NCI-H524 treated with DMSO at 0.1 percent for 48 hours (cell line): ENCODE data around the gene CTTNBP2NL.
"Not testable (repeated sequence)": the region's sequence is repeated elsewhere in the genome, so short reads cannot be mapped to it uniquely, and the experiment has no call there.

Experiments used
- DNase-seq: peaks from one replicate; lab custom pipeline; 2025; lab: John Stamatoyannopoulos, UW

Gene CTTNBP2NL

DNA sequence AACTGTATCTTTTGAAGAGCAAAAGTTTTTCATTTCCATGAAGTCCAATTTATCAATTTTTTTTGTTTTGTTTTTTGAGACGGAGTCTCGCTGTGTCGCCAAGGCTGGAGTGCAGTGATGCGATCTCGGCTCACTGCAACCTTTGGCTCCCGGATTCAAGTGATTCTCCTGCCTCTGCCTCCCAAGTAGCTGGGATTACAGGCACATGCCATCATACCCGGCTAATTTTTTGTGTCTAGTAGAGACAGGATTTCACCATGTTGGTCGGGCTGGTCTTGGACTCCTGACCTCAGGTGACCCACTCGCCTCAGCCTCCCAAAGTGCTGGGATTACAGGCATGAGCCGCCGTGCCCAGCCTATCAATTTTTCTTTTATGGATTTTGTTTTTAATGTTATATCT is 27.7 kb downstream of the CTTNBP2NL start:
- DNase-seq, result not testable (repeated sequence)

DNA sequence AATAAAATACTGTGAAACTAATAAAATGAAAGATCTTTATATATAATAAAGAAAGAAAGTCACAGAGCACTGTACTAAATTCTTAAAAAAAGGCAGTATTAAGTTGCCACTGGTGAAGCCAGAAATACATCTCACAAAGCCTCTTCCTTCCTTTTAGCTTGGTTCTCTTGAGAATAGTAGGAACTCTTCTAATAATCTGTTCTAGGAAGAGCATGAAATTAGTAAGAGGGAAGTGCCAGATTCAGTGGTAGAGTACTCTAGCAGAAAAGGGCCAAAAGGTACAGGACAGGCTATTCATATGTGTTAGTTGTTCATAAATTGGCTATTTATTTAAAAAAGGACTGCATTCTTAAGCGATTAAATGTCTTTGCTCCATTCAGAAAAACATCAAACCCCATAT is 33.7 kb downstream of the CTTNBP2NL start:
- no peak for DNase-seq

DNA sequence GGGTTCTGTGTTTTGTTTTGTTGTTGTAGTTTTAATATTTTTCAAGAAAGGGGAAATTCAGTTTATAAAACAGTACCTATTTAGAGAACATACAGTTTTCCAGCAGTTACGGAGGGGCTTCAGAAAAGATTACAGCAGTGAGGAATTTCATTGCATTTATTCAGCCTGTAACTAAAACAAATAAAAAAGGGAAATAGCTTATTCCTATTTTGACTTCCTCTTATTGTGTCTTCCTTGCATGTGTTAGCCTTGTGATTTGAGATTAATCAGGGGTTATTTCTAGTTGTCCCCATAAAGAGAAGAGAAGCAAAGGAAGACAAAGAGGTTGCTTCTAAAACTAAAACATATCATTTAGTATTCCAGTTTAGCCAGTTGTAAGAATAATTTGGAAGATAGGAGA is 35.0 kb downstream of the CTTNBP2NL start:
- DNase-seq, result no peak

DNA sequence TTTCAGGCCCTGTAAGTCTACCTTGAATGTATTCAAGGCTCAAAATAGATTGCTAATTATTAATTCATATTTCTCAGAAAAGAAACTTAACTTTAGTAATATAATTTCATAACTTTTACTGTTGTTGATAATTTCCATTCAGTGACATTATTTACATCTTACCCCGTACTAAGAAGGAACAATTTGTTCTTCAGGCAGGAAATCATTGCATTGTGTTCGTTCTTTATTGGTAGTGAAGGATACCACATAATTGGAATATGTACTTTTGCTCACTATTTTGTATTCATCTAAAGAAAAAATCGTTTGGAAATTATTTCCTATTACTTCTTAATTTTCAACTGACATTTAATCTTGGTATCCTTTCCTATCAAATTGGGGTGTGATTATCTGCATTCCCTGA is 39.4 kb downstream of the CTTNBP2NL start:
- DNase-seq, result no peak

DNA sequence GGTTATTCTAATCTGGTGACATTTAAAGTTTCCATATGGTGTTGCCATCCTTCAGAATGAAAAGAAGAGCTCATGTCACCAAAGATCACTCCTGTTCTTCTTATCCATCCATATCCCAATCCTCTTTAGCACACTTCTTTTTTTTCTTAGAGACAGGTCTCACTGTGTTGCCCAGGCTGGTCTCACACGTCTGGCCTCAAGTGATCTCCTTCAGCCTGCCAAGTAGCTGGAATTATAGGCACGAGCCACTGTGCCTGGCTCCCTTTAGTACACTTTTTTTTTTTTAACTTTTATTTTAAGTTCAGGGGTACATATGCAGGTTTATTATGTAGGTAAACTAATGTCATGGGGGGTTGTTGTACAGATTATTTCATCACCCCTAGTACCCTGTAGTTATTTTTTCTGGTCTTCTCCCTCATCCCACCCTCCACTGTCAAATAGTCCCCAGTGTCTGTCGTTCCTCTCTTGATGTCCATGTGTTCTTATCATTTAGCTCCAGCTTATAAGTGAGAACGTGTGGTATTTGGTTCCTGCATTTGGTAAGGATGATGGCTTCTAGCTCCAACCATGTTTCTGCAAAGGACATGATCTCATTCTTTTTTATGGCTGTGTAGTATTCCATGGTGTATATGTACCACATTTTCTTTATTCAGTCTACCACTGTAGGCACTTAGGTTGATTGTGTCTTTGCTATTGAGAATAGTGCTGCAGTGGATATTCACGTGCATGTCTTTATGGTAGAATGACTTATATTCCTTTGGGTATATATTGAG is 40.6 kb downstream of the CTTNBP2NL start:
- DNase-seq, result no peak

DNA sequence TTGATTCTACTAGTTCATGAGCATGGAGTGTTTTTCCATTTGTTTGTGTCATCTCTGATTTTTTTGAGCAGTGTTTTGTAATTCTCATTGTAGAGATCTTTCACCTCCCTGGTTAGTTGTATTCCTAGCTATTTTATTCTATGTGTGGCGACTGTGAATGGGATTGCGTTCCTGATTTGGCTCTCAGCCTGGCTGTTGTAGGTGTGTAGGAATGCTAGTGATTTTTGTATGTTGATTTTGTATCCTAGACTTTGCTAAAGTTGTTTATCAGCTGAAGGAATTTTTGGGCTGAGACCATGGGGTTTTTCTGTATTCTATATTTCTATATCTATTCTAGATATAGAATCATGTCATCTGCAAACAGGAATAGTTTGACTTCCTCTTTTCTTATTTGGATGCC is 42.1 kb downstream of the CTTNBP2NL start:
- DNase-seq, result not testable (repeated sequence)

DNA sequence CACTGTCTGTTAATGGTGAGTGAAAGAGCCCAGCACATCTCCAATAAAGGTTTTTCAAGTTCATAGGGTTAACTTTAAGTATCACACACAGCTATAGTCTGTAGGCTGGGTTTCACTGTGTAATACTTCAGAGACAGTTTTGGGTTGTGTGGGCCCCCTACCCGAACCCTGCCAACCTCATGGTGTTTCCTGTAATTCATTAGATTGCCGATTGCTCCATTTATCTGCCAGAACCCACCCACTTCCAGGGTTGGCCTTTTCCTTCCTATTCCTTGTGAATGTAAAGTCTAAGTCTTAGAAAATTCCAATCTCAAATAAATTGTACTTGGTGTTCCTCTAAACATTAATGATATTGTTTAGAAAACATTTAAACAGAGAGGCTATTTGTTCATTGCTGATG is 43.6 kb downstream of the CTTNBP2NL start:
- no peak for DNase-seq

DNA sequence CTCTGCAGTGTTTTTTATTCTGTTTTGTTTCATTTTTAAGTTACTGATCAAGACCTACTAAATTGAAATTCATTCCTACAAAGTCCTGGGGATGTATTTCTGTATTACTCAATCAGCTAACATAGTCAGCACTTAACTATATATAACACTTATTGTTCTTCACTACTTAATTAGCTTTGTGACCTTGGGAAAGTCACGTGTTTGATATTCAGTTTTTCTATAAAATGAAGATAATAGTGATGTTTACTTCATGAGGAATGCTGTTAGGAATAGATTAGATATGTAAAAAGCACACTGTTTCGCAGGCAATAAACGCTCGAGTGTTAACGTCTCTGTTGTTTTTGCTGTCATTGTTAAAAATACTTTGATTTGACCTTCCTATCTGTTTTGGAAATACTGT is 44.6 kb downstream of the CTTNBP2NL start:
- DNase-seq, result no peak

DNA sequence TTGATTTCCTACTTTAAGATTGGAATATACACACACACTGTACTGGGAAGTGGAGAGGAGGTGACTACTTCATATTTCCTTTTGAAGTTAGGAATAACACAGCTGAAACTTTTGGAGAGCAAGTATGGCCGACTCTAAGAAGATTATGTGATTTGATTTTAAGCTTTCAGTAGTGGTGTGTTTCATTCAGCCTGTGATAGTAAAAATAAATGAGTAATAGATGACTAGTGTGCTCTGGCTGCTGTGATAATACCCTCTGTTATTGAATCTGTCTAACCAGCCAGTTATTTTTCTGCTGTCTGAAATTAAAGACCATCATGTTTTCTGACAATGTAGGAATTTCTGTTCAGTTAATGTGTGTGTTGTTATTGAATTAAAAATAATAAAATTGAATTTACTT is 48.3 kb downstream of the CTTNBP2NL start:
- DNase-seq, result no peak

DNA sequence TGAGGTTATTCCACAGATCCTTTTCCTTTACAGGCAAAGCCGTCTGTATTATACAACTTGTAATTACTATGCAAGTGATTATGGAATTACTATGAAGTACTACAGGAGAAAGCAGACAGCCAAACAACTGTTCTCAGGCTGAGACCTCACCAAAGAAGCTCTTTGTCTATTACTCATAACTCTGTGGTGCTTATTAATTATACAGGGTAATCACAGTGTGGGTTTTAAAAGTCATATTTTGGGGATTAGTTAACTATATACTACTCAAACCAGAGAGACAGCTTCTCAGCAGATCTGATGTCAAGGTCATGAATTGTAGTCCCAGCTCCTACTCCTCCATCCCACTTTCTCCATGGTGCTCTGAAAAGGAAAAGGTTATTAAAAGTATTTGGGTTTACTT is 49.6 kb downstream of the CTTNBP2NL start:
- no peak for DNase-seq

DNA sequence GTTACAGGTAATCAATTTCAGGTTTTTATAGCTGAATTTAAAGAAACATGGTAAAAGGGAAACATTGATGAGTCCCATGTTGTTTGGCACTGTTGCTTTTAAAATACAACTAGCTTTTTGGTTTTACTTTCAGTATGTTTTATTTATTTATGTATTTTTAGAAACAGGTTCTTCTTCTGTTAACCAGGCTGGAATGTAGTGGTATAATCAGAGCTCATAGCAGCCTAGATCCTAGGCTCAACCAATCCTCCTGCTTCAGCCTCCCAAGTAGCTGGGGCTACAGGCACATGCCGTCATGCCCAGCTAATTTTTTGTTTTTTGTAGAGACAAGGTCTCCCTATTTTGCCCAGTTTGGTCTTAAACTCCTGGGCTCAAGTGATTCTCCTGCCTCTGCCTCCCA is 50.4 kb downstream of the CTTNBP2NL start:
- no peak for DNase-seq

DNA sequence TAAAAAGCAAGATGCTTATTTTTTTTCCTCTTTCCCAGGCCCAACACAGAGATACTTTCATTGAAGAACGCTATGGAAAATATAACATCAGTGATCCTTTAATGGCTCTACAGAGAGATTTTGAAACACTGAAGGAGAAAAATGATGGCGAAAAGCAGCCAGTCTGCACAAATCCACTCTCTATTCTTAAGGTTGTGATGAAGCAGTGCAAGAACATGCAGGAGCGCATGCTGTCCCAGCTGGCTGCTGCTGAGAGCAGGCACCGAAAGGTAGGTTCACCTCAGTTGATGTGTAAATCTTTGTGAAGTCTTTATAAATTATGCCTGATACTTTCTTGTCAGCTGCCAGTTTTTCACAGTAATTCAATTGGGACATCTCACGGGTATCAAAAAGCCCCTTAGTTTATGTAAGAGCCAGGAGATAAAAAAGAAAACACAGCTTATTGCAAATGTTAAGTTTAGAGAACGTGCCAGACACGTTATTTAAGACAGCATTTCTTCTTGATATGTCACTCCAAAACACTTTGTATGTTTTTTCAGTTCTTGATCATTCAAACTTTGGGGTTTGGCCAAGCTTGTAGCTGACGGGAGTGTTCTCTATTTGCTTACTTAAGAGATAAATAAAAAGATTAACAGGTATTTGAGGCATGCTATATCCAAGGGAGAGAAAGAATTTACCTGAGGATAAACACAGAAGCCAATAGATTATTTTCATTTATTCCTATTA is 53.1 kb downstream of the CTTNBP2NL start:
- DNase-seq, result no peak

DNA sequence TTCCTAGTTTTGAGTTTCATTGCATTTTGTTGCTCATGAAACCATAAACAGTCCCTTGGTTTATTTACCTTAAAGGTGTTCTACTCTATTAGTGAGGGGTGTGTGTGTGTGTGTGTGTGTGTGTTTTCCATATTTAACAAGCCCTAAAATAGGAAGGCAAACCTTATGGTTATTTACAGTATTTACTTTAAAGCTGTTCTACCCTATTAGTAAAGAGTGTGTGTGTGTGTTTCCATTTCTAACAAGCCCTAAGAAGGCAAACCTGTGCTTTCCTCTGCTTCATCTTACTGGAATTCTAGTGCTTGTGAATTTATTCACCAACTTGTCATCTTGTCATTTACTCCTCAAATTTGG is 53.6 kb downstream of the CTTNBP2NL start:
- no peak for DNase-seq

DNA sequence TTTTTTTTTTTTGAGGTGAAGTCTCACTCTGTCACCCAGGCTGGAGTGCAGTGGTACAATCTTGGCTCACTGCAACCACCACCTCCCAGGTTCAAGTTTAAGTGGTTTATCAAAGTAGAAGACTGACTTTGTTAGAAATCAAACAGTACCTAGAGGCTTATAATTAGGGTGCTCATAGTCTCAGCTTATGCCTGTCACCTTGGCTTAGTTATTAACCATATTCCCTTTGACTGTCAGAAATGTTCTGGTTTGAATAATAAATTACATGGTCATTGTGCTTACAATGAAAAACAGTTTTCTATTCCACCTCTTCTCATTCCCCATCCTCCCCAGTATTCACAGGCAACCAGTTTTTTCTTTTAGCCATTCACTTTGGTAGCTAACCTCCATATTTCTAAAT is 54.8 kb downstream of the CTTNBP2NL start:
- no peak for DNase-seq

DNA sequence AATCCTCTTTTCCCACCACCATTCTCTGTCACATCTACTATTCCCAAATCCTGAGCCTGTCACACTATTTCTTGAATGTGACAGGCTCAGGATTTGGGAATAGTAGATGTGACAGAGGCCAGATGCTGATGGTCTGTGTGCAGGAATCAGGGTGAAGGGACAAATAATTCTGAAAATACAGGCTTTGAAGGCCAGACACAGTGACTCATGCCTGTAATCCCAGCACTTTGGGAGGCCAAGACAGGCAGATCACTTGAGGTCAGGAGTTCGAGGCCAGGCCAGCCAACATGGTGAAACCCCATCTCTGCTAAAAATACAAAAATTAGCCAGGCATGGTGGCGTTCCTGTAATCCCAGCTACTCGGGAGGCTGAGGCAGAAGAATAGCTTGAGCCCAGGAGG is 55.3 kb downstream of the CTTNBP2NL start:
- DNase-seq, result not testable (repeated sequence)

DNA sequence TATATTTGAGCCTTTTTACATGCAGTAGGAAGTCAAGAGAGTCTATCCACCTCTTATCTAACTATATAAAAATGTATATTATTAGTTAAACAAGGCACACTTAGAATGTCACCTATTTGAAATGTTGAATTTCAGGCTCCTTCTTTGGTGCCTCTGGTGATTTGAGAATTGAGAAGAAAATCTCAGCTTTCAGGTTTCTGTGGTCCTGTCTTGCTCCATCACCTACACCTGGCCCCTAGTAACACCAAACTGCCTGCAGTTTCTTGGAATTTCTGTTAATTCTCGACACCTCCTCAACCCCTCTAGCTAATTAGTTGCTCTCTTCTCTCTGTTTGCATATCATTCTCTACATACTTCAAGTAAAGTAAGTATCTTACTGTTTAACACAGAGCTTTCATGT is 57.9 kb downstream of the CTTNBP2NL start:
- DNase-seq, result no peak

DNA sequence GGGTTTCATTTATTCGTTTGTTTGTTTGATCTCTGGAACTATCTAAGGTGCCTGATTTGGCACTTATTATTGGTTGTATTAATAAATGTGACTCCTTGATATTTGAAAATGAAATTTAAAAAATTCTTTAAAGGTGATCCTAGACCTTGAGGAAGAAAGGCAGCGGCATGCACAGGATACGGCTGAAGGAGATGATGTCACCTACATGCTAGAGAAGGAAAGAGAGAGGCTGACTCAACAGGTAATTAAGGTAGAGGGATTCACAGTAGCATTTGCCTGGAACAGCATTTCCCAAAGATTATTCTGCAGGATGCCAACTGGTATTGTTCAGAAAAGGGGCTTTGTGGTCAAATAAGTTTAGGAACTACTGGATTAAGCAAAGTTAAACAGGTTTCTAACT is 58.3 kb downstream of the CTTNBP2NL start:
- no peak for DNase-seq

DNA sequence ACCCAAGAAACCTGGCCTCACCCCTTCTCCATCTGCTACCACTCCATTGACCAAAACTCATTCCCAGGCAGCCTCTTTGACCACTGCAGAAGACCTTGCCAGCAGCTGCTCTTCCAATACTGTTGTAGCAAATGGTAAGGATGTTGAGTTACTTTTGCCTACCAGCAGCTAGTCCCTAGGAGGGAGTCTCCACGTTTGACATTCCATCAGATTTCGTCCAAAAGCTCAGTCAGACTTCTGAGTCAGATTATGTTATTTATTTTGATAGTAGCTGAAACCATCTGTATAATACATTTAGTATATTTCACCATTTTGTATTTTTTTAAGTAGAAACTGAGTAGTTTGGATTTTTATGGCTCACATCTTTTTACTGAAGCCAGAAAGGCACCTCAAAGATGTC is 61.2 kb downstream of the CTTNBP2NL start:
- no peak for DNase-seq

DNA sequence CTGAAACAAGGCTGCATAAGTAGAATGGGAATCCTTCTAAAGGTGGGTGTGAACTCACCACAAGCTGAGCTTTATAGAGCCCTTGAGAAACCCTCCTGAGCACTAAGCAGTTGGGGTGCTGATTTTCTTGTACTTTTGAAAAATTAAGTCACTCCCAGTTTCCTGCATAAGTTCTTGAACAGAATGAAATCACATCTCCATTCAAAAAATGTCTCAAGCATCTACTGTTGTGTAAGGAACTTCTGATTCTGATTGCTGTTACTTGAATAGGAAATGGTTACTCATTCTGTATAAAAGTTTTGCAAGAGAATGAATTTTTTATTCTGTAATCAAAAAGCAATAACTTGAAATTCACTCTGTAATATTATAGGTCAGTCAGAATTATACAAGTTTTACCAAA is 61.9 kb downstream of the CTTNBP2NL start:
- DNase-seq, result no peak

DNA sequence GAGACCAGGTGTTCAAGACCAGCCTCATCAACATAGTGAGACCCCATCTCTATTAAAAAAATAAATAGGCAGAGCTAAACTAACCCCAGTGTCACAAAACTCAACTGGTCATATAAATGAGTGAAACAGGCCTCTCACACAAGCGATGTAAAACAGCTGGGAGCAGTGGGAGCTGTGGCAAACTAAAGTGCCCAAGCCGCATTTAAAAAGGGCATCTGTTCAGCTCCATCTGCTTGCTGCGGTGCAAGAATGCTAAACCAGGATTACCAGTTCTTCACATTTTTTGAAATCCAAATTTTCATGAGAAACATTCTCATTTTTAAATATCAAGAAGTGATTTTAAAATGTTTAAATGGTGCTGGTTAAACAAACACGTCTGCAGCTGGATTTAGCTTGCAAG is 62.7 kb downstream of the CTTNBP2NL start:
- peak; percentile 2 for DNase-seq

DNA sequence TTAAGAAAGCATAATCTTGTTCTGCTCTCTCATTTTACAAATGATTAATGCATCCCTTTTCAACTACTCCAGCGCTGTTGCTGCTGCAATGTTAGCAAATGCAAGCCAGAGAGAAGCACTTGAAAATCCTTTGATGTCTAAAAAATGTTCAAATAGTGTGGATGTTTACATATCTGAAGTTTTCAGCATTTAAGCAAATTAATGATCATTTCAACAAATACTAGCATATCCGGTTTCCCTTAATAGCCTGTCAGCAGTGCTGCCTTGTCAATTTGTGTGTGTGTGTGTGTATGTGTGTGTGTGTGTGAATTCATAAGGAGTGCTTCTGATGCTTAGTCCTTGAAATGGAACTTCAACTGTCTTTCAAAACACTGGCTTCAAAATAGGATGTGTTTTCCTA is 64.6 kb downstream of the CTTNBP2NL start:
- DNase-seq, result no peak

DNA sequence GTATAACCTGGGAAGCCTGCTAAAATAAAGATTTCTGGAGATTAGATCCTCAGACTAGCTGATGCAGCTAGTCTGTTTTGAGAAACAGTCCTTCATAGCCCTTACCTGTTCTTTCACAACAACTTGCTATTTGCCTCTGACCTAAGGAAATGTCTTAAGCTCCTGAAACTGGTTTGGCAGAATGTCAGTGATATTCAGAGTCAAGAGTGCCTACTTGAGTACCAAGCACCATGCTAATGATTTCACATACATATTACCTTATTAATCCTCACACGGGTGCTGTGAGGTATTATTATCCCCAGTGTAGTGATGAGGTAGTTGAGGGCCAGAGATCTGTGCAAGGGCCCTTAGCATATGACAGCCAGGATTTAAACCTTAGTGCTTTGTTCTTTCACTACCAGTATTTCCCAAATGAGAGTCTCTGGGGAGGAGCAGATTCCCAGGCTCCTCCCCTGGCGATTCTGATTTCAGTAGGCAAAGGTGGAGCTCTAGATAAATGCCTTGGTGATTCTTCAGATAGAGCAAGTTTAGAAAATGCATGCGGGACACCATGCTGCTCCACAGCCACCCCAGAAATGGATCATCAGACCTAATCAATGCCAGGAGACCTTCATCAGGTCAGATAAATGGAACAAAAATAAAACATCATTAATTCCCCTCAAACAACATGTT is 65.3 kb downstream of the CTTNBP2NL start:
- DNase-seq, result peak; percentile 89

DNA sequence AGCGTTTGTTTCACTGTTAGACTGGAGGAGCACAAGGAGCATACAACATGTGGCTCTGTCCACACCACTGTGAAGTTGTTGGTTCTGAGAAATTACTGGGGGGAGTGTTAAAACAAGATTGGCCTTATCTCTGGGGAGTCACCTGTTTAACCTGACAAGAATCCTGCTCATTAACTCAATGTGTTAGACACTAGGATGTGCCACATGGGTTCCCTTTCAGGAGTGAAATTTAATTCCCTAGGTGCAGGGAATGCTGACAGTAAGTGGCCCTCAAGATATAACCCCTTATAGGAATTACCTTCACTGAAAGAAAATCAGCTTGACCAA is 66.9 kb downstream of the CTTNBP2NL start:
- DNase-seq, result no peak
